IPS-NIHi7 (cell line): ENCODE results near the gene CNPY1.
A peak's percentile ranks its signal among the peaks of the same experiment; 100 is the strongest.

ENCODE experiments used
- DNase-seq: peaks from one replicate; pipeline ENCODE4 v3.0.0; 2012; ENCODE audit warnings: mixed read lengths; ENCODE audit errors: extremely low spot score

CNPY1 gene

GRCh38 chr7:155558961-155559360, 12.6 kb upstream of the CNPY1 start:
- DNase-seq: no peak

- no peak for DNase-seq
Observed at GRCh38 chr7:155558351-155558750, 12.0 kb upstream of the CNPY1 start.

DNA sequence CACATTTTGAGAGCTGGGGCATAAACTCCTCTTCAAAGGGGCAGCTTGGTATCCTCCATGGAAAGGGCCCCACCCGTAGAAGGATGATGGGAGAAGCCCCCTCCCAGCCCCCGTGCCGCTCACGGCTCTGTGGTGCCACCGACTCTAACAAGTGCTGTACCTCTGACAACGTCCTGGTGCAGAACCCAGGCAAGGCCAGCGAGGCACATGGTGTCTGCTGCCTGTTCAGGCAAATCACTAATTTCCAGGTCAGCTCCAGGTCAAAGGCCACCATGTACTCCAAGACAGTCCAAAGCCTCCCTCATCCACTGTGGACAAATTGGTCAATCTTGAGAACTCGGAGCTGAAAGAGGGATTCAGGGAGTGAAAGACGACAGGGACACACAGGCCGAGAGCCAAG, 11.4 kb upstream of the CNPY1 start:
- no peak for DNase-seq

GRCh38 chr7:155556763-155557162, 10.4 kb upstream of the CNPY1 start:
- no peak for DNase-seq

GRCh38 chr7:155555116-155555695, 8.8 kb upstream of the CNPY1 start:
- DNase-seq: no peak

DNA sequence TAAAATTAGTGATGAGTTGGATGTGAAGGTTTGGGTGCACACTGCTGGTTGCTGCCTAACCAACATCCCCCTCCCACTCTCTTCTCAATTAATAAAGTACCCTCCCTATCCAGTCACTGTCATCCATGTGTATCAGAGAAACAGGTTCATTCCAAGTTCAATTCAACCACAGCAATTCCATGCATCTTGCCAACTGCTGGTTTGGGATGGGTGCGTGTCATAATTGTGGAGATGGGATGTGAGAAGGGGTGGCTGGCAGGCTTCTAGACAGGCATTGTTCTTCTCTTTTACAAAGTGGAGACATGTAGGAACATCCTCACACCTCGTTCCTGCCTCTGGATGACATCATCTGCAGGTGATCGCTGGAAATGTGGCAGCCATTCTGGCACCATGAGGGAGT, 7.5 kb upstream of the CNPY1 start:
- DNase-seq: no peak

DNA sequence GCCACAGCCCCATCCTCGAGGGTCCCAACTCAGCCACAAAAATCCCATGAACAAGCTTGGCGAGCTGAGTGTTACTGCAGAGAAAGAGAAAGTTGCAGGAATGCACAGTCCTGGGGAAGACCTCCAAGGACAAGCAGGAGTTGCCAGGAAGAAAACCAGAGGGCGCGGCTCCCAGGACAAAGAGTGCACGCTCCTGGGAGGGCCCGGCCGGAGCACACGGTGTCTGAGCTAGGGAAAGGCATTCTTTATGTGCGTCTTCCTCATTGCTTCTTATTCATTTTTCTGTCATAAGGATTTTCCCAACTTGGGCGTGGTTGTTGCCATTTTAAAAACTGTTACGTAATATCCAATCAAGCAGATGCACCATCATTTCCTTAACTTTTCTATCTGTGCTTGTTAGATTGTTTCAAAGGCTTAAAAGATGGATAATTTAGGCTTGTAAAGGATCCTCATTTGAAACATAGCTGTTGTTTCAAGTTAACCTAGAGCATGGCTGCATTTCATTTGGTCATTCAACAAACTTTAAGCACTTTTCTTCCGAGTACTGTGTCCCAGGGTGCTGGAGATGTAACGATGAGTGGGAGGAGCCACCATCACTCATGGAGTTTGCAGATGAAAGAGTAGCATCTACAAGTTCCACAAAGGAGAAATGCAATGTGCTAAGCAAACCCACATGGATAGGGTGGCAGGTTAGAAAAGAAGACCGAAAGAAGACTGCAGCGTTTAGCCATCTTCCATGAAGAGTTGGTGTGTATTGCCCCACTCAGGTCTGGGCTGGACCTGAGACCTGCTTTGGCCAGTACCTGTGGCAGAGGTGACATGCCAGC, 5.6 kb upstream of the CNPY1 start:
- DNase-seq: no peak

- no peak for DNase-seq
Observed at GRCh38 chr7:155550916-155551315, 4.6 kb upstream of the CNPY1 start.

DNA sequence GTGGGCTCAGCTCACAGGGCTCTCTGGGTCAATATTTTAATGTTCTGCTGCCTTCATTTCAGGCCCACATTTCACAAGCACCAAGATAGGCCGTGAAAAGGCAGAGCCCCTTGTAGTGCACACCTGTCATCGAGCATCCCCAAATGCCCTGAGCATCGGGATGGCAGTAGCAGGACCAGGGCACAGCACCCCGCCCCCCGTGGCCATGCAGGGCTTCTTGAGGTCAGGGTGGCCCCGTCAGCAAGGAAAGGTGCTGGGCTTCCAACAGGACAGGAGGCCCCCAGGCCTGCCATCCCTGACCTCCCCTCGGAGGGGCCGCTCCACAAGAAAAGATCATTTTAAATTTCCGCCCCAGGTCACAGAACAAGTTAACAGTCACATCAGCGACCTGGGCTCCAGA, 2.9 kb upstream of the CNPY1 start:
- DNase-seq: no peak

DNA sequence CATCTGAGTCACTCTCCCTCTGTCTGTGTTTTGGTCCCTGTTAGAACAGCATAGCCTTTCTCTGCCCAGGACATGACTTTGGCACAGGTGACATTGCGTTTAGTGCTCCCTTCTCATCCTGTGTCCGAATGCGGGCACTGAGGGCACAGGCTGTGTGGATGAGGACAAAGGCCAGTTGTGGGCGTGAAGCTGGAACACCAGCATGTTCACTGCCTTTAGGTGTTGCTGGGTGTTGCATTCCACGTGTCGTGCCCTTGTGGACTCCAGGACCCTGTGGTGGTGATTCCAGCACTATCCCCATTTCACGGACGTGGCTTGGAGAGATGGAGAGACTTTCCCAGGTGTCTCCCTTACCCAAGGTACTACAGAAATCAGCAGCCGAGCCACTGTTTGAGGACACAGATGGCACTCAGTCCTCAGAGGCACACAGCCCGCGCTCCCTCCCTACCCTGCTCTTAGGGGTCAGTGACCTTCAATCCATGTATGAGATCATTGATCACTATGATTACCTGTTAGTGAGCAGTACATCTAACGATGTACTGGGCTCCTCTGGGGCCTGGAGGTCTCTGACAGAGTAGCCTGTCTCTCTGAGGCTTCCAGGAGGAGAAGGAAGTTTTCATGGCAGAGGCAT, 917 bp upstream of the CNPY1 start:
- no peak for DNase-seq

- no peak for DNase-seq
Observed at GRCh38 chr7:155545348-155545747, 1.0 kb downstream of the CNPY1 start.

GRCh38 chr7:155544485-155544884, 1.9 kb downstream of the CNPY1 start:
- DNase-seq: no peak

DNA sequence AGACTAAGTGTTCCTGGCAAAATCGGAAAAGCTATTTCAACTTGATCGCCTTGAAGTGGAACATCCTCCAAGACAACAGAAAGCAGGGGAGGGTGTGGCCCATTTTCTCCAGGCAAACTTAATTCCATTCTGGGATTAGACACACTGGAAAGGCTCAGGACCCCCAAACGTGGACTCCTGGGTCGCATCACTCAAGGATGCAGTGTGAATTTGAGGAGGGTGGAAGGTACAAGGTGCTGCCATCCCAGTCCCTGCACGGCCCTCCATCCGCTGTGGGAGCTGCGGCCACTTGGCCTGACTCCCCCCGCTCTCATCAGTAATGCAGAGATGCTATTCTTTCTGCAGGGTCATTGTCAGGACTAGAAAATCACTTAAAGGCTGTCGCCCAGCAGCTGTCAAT, 2.4 kb downstream of the CNPY1 start:
- DNase-seq: no peak

GRCh38 chr7:155543011-155543876, 3.1 kb downstream of the CNPY1 start:
- no peak for DNase-seq

GRCh38 chr7:155541986-155542675, 4.2 kb downstream of the CNPY1 start:
- DNase-seq: no peak

DNA sequence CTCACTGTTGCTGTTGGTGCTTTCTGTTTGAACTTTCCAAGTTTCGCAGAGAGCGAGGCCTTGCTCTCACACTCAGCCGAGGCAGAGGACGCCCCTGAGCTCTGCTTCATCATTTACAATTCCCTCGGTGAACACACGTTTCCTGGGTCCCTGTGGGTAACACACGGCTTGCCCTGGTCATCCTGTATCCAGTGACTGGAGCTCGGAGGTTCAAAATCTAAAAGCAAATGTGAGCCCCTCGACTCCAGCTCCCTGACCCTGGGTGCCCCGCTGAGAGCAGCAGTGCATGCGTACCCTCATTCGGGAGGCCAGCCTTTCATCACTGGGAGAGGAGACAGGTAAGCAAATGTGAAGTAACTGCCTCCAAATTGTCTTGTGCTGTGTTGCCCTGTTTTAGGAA, 5.8 kb downstream of the CNPY1 start:
- no peak for DNase-seq

DNA sequence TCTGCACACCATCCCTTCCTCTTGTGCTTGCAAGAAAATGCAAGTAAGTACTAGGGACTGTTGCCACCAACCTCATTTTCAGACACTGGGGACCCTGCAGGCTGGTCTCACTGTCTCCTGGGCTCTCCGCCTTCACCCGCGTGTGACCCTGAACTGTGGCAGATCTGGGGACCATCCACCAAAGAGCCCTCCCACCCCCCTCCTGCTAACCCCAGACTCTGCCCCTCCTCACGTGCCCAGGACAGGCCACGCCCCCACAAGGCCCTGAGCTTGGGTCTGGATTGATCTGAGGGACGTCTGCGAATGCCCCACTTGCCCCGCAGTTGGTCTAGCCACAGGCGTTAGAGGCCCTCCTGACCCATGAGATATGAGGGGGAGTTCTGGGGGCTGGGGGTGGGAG, 8.1 kb downstream of the CNPY1 start:
- DNase-seq: peak; percentile 38

DNA sequence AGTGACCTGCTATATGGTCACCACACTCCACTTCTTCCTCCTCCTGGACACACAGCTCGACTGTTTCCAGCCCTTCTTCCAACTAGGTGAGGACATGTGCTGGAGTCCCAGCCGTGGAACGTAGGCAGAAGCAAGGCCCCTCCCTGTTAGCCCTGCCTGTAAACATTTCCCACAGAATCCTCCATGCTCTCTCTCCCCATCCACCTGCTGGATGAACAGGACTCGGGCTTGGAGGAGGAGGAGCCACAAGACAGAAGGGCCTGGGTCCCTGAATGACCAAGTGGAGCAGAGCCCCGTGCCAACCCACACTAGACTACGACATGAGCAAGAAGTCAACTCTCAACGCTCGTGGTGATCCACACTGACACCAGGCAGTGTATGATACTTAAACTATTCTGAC, 9.9 kb downstream of the CNPY1 start:
- DNase-seq: no peak

- DNase-seq: no peak
Observed at GRCh38 chr7:155534691-155535090, 11.7 kb downstream of the CNPY1 start.

GRCh38 chr7:155533827-155534690, 12.3 kb downstream of the CNPY1 start:
- peak; percentile 96 for DNase-seq
